HG03135 (cell line): ENCODE data around the gene SYCP1.
"Not testable (repeated sequence)": the region's sequence is repeated elsewhere in the genome, so short reads cannot be mapped to it uniquely, and the experiment has no call there.

Source experiments
- ATAC-seq: cut with Tn5 transposase; IDR thresholded peaks from one replicate; pipeline ENCODE4 v1.9.1; 2021; ENCODE audit warnings: mild to moderate bottlenecking, moderate library complexity; ENCODE audit not compliant: unreplicated experiment

The SYCP1 gene, protein sequence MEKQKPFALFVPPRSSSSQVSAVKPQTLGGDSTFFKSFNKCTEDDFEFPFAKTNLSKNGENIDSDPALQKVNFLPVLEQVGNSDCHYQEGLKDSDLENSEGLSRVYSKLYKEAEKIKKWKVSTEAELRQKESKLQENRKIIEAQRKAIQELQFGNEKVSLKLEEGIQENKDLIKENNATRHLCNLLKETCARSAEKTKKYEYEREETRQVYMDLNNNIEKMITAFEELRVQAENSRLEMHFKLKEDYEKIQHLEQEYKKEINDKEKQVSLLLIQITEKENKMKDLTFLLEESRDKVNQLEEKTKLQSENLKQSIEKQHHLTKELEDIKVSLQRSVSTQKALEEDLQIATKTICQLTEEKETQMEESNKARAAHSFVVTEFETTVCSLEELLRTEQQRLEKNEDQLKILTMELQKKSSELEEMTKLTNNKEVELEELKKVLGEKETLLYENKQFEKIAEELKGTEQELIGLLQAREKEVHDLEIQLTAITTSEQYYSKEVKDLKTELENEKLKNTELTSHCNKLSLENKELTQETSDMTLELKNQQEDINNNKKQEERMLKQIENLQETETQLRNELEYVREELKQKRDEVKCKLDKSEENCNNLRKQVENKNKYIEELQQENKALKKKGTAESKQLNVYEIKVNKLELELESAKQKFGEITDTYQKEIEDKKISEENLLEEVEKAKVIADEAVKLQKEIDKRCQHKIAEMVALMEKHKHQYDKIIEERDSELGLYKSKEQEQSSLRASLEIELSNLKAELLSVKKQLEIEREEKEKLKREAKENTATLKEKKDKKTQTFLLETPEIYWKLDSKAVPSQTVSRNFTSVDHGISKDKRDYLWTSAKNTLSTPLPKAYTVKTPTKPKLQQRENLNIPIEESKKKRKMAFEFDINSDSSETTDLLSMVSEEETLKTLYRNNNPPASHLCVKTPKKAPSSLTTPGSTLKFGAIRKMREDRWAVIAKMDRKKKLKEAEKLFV

DNA sequence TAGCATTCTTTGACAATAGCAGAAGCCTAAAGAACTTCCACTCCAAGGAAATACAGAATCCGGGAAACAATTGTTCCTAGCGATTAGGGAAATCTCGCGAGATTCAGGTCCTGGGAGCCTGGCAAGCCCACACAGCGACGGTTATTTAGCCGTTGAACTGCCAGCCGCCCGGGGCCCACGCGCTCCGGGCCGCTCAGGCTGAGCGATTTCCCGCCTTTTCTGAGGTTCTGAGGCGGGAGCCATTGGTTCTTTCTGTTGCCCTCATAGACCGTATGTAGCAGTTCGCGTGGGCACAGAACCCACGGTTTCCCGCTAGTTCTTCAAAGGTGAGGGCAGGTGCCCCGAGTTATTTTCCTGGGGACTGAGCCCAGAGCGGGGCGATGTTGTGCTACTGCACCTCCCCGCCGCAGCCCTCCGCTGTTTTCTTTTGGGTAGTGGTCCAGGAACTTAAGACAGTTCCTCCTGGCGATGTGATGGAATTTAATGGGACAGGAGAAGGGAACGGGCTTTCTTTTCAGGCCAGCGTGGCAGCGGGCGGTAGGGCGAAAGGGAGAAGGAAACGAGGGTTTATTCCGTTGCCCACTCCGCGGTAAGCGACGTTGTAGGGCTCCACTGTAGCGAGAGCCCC is at the start of gene SYCP1:
Gene SYCP1, plus strand, starts transcription at position 171 of the 628 bp plus-strand sequence. CDS start 602 bp downstream, outside the sequence.
- no peak for ATAC-seq

DNA sequence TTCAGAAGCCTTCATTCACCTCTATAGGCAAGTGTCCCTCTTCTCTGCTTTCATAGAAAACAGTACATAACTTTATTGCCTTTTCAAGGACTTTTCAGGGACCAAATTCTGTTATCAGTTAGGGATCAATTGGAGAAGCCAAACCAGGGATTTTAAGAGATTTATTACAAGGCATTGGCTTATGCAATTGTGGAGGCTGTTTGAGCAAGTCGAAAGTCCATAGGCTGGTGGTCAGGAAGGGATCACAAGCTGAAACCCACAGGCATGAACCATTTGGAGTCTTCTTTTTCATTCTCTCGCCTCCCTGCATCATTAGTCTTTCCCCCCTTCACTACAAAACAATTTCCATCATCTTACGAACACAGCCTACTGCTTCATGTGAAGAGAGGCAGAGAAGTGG is 34.8 kb upstream of the SYCP1 start:
- no peak for ATAC-seq

DNA sequence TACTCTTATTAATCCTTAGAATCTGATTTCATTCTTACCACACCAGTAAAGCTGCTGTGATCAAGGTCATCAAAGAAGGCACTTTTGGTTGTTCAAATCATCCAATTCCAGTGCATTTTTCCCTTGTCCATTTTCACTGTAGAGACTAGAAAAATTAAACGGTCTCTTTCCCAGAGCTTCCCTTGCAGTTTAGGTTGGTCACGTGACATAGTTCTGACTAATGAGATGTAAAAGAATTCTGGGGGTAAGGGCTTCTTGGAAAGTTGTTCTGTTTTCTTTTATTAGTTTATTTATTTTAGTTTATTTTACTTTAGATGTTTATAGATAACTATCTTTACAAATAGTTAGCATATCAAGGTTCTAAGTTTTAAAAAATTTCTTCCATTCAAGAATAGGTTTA is 34.3 kb upstream of the SYCP1 start:
- no peak for ATAC-seq

DNA sequence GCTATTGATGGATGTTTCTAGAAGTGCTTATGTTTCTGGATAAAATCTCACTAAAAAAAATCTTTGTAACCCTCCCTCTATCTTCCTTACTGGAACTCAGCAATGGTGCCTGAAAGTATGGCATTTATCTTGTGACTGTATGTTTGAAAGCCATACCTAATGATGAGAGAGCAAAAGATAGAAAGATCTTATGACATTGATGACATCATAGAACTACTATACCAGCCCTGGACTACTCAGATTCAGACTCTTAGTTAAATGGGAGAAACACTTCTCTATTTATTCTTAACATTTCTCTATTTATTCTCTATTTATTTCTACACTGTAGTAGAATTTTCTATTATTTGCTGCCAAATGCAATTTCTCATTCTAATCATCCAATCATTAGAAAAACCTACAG is 32.7 kb upstream of the SYCP1 start:
- no peak for ATAC-seq

DNA sequence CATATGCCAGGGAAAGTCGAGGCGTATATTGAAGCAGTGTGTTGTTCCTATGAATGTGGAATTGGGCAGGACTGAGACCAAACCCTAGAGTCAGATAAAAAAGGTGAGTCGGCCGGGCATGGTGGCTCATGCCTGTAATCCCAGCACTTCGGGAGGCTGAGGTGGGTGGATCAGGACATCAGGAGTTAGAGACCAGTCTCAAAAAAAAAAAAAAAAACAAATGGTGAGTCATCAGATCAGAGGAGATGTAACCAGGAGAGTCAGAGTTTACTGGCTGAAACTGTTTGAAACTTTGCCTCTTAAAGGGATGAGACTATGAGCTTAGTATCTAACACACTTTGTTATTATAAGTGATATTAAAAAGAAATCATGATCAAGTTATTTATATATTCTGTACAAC is 26.4 kb upstream of the SYCP1 start:
- ATAC-seq, result no peak

DNA sequence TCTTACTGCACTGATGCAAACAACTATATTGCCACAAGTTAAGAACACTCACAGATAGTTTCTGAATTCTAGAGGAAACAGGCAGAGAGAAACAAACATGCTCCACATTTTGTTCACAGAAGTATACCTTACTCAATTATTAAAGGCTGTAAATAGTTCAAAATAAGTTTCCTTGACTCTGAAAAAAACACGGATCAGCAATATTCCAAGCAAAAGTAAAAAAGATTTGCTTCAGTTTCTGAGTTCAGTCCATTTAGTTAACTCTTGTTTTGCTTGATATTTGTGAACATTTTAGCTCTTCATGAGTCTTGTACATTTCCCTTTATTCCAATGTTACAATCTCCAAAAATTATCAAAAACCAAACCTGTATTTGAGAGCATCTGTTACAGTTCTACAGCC is 24.6 kb upstream of the SYCP1 start:
- not testable (repeated sequence) for ATAC-seq

DNA sequence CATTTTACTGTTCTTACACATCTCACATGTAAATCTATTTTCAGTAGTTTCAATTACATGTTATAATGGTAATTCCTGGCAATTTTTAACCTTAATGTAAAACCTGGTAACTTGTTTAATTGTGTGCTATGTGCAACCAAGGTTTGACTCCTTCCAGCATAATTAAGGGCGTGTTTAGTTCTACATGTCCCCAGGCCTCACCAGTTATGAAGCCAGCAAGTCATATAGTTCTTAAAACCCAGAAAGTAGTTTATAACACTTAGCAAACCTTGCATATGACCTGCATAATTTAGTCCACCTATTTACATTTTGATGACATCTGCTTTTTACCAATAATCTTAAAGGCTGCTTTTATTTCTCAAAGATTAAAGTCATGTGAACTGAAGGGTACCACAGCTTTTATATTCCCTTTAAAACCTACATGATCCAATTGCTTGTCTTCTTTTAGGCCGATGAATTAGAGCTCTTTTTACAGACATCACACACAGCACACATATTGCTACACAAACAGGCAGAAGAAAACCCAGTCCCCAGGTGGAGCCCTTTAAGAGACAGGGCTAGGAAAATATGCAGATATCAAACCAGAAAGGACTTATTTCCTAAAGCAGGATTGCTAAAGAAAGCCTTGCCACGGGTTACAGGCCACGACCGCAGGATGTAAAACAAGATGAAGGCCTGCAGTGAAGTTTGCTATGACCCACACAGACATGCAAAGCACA is 23.2 kb upstream of the SYCP1 start:
- no peak for ATAC-seq

DNA sequence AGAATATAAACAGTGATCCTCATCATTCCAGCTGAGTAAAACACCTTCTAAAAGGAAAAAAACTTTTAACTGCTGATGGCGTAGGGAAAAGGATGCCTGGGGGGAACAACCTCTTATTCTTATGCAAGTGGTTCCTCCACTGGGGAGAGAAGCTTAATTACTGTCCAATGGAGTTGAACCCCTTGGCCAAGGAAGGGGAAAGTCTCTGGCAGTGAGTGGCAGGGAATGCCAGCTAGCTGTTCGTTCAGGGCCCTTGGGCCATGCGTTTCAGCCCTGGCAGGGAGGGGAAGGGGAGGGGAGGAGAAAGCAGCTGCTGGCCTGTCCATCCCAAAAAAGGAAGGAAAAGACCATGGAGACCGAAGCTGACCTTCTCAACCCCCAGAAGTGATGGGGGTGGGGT is 22.6 kb upstream of the SYCP1 start:
- ATAC-seq, result no peak

DNA sequence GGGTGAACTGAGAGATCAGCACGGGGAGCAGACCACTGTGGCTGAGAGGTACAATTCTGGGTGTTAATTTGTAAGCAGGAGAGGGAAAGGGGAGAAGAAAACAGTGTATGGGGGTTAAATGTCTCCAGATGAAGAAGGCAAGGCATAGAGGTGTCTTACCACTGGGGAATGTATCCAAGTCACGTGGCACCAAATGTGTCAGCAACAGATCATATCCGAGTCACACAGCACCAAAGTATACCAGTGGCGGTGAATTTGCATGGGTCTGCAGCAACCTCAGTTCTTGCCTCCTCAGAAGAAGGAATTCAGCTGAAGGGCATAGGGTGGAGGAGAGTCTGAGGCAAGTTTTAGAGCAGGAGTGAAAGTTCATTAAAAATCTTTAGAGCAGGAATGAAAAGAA is 21.2 kb upstream of the SYCP1 start:
- no peak for ATAC-seq

DNA sequence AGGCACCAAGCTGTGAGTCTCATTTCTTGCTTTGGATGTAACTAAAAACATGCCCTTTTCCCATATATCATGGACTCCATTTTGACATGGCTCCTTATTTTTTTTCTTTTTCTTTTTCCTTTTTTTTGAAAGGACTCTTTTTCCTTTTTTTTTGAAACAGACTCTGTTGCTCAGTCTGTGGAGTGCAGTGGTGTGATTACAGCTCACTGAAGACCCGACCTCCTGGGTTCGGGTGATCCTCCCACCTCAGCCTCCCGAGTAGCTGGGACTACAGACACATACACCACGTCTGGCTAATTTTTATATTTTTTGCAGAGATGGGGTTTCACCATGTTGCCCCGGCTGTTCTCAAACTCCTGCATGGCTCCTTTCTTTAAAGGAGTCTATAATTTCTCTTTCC is 10.4 kb upstream of the SYCP1 start:
- ATAC-seq, result no peak

DNA sequence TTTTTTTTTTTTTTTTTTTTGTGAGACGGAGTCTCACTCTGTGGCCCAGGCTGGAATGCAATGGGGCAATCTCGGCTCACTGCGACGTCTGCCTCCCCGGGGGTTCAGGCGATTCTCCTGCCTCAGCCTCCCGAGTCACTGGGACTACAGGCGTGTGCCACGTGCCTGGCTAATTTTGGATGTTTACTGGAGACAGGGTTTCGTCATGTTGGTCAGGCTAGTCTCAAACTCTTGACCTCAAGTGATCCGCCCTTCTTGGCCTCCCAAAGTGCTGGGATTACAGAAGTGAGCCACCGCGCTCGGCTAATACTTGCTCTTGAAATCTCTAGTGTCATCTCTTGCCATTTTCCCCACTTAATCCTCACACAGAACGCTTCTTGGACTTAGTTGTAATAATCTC is 1.1 kb upstream of the SYCP1 start:
- no peak for ATAC-seq

DNA sequence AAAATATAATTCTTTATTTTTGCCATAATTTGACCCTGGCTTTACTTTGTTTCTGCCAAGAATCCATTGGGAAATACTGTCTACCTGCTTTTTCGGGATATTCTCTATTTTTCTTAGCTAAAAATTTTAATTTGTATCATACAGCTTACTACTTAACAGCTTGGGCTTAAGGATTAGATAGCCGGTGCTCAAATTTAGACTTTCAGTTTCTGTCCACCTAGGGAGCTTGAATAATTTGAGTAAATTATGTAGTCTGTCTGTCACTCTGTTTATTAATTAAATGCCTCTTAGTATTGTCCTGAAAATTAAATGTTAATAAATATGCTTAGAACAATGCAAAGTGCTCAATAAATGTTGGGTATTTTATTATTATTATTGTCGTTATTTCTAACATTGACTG is 6.7 kb downstream of the SYCP1 start:
- no peak for ATAC-seq

DNA sequence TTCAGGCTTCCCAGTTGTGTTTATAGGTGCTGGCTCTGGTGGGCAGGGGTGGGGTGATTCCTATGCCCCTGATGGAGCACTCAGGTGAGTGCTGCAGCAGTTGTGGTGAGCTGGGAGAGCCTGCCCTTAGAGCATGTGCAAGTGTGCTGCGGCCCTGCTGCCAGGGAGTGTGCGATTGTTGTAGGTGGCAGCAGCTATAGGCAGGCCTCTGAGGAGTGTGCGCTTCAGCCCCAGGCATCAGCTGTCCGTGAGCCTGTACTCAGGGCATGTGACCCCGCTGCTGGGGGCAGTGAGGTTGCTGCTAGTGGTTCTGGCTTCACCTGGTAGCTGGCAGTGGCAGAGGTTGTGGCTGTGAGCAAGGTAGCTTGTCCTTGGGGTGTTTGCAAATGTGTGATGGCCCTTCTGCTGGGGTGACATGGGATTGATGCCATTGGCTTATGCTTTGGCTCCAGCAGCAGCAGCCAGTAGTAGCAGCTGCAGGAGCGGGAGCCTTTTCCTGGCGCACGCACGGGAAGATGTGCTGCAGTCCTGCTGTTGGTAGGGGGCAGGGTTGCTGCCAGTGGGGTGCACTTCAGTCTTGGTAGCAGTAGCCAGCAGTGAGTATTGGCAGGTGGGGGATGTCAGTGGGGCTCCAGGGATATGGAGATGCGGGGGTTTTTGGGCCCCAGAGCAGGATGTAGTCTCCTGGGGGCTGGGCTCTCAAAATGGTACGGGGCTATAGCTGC is 37.7 kb downstream of the SYCP1 start:
- no peak for ATAC-seq

DNA sequence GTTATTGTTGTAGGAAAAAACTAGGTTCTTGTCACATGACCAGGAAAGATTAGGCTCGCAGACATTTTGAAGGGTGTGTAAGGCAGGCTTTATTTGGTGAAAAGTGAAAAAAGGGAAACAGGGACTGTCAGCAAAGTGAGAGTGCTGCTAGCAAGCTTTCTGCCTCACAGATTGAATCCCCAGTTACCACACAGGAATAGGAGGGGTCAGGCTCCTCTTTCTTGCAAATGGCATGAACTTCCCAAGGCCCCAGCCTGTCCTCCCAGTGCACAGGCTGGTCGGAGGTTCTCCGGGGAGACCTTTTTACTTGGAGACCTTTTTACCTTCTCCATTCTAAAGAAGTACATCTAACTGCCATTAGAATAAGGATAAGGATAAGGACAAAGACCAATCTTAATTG is 42.1 kb downstream of the SYCP1 start:
- no peak for ATAC-seq

DNA sequence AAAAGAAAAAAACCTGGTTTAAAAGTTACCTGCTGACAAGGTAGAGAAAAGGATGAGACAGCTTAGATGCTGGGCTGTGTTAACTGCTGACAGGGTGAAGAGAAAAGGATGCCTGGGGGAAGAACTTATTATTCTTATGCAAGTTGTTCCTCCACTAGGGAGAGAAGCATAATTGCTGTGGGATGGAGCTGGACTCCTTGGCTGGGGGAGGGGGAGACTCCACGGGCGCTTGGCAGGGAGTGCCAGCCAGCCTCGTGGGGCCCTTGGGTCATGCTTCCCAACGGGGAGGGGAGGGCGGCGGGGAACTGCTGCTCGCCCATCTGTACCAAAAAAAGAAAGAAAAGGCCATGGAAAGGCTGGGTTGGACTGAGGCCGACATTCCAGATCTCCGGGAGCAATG is 47.2 kb downstream of the SYCP1 start:
- ATAC-seq, result no peak

DNA sequence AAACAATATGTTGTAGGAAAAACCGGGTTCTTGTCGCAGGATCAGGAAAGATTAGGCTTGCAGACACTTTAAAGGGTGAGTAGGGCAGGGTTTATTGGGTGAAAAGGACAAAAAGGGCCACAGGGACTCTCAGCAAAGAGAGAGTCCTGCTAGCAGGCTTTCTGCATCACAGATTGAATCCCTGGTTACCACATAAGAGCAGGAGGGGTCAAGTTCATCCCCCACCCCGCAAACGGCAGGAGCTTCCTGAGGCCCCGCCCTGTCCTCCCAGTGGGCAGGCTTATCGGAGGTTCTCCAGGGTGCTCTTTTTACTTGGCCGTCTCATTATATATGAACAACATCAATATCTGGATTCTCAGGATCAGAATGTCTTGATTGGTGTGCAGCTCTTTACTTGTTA is 47.7 kb downstream of the SYCP1 start:
- no peak for ATAC-seq

DNA sequence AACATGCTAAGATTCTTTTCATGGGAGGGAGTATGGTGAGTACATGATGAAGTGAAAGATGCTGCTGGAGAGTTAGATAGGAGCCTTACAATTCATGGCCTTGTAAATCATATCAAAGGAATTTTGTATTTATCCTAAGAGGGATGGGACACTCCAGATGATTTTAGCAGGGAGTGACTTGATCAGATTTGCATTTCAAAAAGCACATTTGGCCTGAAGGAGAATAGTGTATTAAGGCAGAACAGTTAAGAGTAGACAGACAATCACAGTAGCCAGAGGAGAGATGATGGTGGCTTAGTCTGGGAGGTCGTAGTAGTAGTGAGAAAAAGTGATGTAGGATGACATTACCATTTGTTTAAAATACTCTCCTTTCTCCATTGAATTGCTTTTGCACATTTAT is 48.8 kb downstream of the SYCP1 start:
- no peak for ATAC-seq

DNA sequence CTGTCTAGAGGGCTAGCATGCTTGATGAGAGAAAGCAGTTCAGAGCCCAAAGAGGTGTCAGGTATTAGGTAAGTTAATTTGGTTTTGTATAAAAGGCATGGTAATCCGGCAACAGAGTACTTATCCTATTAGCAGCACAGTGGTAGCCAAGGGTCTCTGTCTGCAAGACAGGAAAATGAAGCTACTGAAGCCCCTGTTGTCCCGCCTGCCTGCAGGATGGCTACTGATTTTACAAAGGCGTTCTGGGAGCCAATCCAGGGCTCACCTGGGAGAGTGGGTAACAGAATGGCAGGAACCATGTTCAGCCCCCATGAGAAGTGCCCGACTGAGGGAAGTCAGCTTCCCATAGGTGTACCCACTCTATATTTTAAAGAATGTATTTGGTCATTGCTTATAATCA is 61.1 kb downstream of the SYCP1 start:
- not testable (repeated sequence) for ATAC-seq

DNA sequence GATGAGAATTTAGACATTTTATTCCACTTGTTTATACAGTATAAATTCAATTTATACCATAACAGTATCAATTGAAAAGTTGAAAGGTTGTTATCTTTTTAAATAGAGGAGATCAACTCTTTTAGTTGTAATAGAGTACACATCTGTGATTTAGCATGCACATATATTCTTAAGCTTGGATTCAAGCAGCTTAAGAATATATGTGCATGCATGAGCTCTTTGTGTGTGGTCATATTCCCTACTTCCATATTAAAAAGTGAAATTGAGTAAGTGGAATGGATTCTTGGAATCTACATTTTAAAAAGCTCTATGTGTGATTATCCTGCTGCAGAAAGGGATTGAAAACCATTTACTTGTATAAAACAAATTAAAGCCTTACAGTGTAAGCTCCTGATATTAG is 71.9 kb downstream of the SYCP1 start:
- ATAC-seq, result no peak

DNA sequence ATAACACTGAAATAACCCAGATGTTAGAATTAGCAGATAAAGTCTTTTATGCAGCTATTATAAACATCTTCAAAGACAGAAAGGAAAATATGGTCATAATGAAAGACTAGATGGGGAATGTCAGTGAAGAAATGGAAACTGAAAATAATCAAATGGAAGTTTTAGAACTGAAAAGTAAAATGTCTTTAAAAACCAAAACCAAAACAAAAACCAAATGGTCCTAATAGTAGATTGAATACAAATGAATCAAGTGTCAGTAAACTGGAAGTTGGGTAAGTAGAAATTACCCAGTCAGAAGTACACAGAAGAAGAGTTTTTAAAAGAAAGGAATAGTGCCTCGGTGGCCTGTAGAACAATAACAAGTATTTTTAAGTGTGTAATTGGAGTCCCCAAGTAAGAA is 72.7 kb downstream of the SYCP1 start:
- no peak for ATAC-seq
